ENCODE data around the gene NR3C2.
A peak's percentile ranks its signal among the peaks of the same experiment; 100 is the strongest.

- TF ChIP-seq CTCF (conservative IDR thresholded peaks at IDR 0.05; ENCODE audit: low read depth in 2 of 2) (no peak), CREB1 (CRISPR knock-in tag; IDR thresholded peaks at IDR 0.05; ENCODE audit: low read depth) (no peak), POLR2AphosphoS5 (IDR thresholded peaks at IDR 0.05; ENCODE audit: low read depth) (no peak), ZNF462 (CRISPR knock-in tag; IDR thresholded peaks at IDR 0.05) (no peak), EZH2 (IDR thresholded peaks at IDR 0.05; ENCODE audit: low read depth, unreplicated experiment) (peak; percentile 3), ZNF331 (CRISPR knock-in tag; IDR thresholded peaks at IDR 0.05; ENCODE audit: low read depth) (no peak), REST (IDR thresholded peaks at IDR 0.05; ENCODE audit: unreplicated experiment) (no peak), JUNB (IDR thresholded peaks at IDR 0.05; ENCODE audit: unreplicated experiment) (no peak)
These were observed 758 bp upstream of the NR3C2 start for GRCh38 chr4:148442832-148443511.
